ENCODE data around the gene RALGDS. TPM values are rescaled to one million over a fixed set of nuclear protein-coding genes. Genes with fewer than 3 reads are reported as not detected.
"Not testable (repeated sequence)": the region's sequence is repeated elsewhere in the genome, so short reads cannot be mapped to it uniquely, and the experiment has no call there.

The RALGDS gene
- total and polyA plus RNA-seq, 2 of the 4 experiments (the other 2 are of a cell fraction): 13.1 to 36.9 TPM

- H4K5ac ChIP-seq (ENCODE audit: low read depth, low read length); H3K14ac ChIP-seq (replicated peaks; ENCODE audit: low read depth, low read length); CTCF ChIA-PET; ATAC-seq (ENCODE audit: low read depth); H3K4me1 ChIP-seq (ENCODE audit: control insufficient read depth, insufficient read depth, low read length); H3K27ac ChIP-seq (ENCODE audit: insufficient read depth, low read length); DNase-seq; H3K4me3 ChIP-seq (ENCODE audit: insufficient read depth, low read depth, low read length); H2AK9ac ChIP-seq (replicated peaks; ENCODE audit: low read depth, low read length, poor library complexity); H2BK20ac ChIP-seq (ENCODE audit: low read depth, low read length); H3K9me1 ChIP-seq (ENCODE audit: insufficient read depth, low read length); H2AFZ ChIP-seq (replicated peaks; ENCODE audit: low read length, poor library complexity); H3K4me2 ChIP-seq (ENCODE audit: low read depth, low read length); H4K20me1 ChIP-seq (ENCODE audit: insufficient read depth, low read length); H2BK15ac ChIP-seq (ENCODE audit: low read depth, low read length); H3K56ac ChIP-seq (ENCODE audit: extremely low read depth, insufficient read depth, low read length); H3K36me3 ChIP-seq (ENCODE audit: control insufficient read depth, insufficient read depth, low read length); intact Hi-C loops (cut with micrococcal nuclease); H3K27me3 ChIP-seq (ENCODE audit: control insufficient read depth, insufficient read depth, low read length); H2BK5ac ChIP-seq (ENCODE audit: low read depth, low read length, poor library complexity, severe bottlenecking); dilution Hi-C loops (cut with HindIII; ENCODE audit: low sequenced_read_pairs, unreplicated experiment); H2AK5ac ChIP-seq (ENCODE audit: low read depth, low read length); H3K9me3 ChIP-seq (ENCODE audit: control insufficient read depth, insufficient read depth, low read length); H3K4ac ChIP-seq (ENCODE audit: low read depth, low read length); POLR2A ChIA-PET (ENCODE audit: unreplicated experiment); H2BK120ac ChIP-seq (ENCODE audit: low read depth, low read length); H3K23ac ChIP-seq (ENCODE audit: low read depth, low read length); H3K18ac ChIP-seq (ENCODE audit: low read depth, low read length); H3K79me1 ChIP-seq (ENCODE audit: low read depth in 1 of 2, low read length in 2 of 2); H3K9ac ChIP-seq (ENCODE audit: low read depth, low read length); in situ Hi-C loops (cut with MboI; ENCODE audit: low sequenced_read_pairs); BruUV-seq (replicated peaks); H4K91ac ChIP-seq (ENCODE audit: insufficient read depth, low read depth, low read length); H4K8ac ChIP-seq (ENCODE audit: low read depth in 2 of 2, low read length in 2 of 2): not testable (repeated sequence)
- WGBS, 2 experiments (ENCODE audit: extremely low coverage in 2 of 2, insufficient read length in 1 of 2): no CpG with 5 or more reads among the region's 15 CpGs
Measured at GRCh38 chr9:133068431-133068830, 52.6 kb downstream of the RALGDS start.

All from IMR-90 (cell line).